ENCODE results near the gene TMEM79.

TMEM79 gene

GRCh38 chr1:156263288-156263655, 20.9 kb upstream of the TMEM79 start:
- no peak for DNase-seq

- DNase-seq, result no peak
These were observed 18.1 kb upstream of the TMEM79 start for GRCh38 chr1:156266051-156266450.

GRCh38 chr1:156268336-156268735, 15.8 kb upstream of the TMEM79 start:
- no peak for DNase-seq

GRCh38 chr1:156270314-156270713, 13.8 kb upstream of the TMEM79 start:
- DNase-seq, result no peak

- no peak for DNase-seq
These were observed 7.6 kb upstream of the TMEM79 start for GRCh38 chr1:156276532-156276931.

GRCh38 chr1:156276966-156277381, 7.2 kb upstream of the TMEM79 start:
- no peak for DNase-seq

GRCh38 chr1:156279837-156280236, 4.3 kb upstream of the TMEM79 start:
- DNase-seq, result no peak

- peak; percentile 11 to 25 for DNase-seq
These were observed 2.8 kb upstream of the TMEM79 start for GRCh38 chr1:156281281-156281680.

- no peak for DNase-seq
These were observed 2.2 kb upstream of the TMEM79 start for GRCh38 chr1:156281693-156282478.

GRCh38 chr1:156282479-156283222, 1.5 kb upstream of the TMEM79 start, which contains the start of gene SMG5:
Gene SMG5, minus strand, starts transcription at chr1:156282825. Its CDS starts 145 bp downstream, at chr1:156282680.
- peak; percentile 93 to 94 for DNase-seq

GRCh38 chr1:156283521-156283920, 604 bp upstream of the TMEM79 start:
- no peak for DNase-seq

GRCh38 chr1:156284757-156285156, 632 bp downstream of the TMEM79 start:
- DNase-seq, result no peak

GRCh38 chr1:156285437-156285836, 1.3 kb downstream of the TMEM79 start:
- no peak for DNase-seq

- DNase-seq, result no peak
These were observed 1.9 kb downstream of the TMEM79 start for GRCh38 chr1:156286061-156286460.

- no peak for DNase-seq
These were observed 5.7 kb downstream of the TMEM79 start for GRCh38 chr1:156289857-156290256.

- DNase-seq, result no peak
These were observed 7.3 kb downstream of the TMEM79 start for GRCh38 chr1:156291226-156292061.

GRCh38 chr1:156293098-156293434, 8.9 kb downstream of the TMEM79 start:
- no peak for DNase-seq

GRCh38 chr1:156293895-156294294, 9.8 kb downstream of the TMEM79 start:
- no peak for DNase-seq

GRCh38 chr1:156295391-156295947, 11.3 kb downstream of the TMEM79 start, which contains the start of gene GLMP:
Gene GLMP, minus strand, starts transcription at chr1:156295679. Its CDS starts 34 bp downstream, at chr1:156295645.
- DNase-seq, result peak; percentile 31 to 35

- DNase-seq, result no peak
These were observed 14.8 kb downstream of the TMEM79 start, which contains the start of gene VHLL for GRCh38 chr1:156298852-156299357. Gene VHLL, minus strand, starts transcription at chr1:156299307. Its CDS starts 118 bp downstream, at chr1:156299189.

GRCh38 chr1:156303241-156303640, 19.1 kb downstream of the TMEM79 start:
- DNase-seq, result no peak

- no peak for DNase-seq
These were observed 21.1 kb downstream of the TMEM79 start for GRCh38 chr1:156305215-156305614.

GRCh38 chr1:156308078-156308477, 24.0 kb downstream of the TMEM79 start:
- DNase-seq, result no peak
